PC-3 (cell line): ENCODE results near the gene AKAP9.

ENCODE experiments used
- EZH2 ChIP-seq: fragments of 300-600 bp; sonication (generic); IDR thresholded peaks from one replicate; pipeline ENCODE4 v1.6.1; 2017; ENCODE audit warnings: antibody characterized with exemption, mild to moderate bottlenecking, low read length; ENCODE audit not compliant: unreplicated experiment
- TF ChIP-seq, protein P1 (sequence below): fragments of 300-600 bp; sonication (generic); conservative IDR thresholded peaks from 2 replicates; pipeline ENCODE4 v1.5.1; 2017; ENCODE audit warnings: antibody characterized with exemption, low read depth, mild to moderate bottlenecking, low read length

DNA sequence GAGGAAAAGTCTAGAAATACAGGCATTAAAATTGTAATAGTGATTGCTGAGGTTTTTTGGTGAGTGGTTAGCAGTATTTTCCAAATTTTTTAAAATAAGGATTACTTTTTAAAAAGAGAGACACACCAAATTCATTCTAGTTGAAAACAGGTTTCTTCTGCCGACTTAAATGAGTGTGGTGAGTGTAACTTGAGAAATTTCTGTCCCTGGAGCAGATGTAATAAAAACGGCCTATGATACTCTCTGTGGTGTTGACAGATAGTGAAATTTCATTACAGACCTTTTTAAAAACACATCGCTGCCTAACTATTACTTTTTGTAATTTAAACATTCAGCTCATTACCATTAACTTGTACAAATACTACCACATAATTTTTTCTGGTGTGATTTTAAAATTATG, 103.5 kb downstream of the AKAP9 start:
- TF ChIP-seq, protein P1, sequence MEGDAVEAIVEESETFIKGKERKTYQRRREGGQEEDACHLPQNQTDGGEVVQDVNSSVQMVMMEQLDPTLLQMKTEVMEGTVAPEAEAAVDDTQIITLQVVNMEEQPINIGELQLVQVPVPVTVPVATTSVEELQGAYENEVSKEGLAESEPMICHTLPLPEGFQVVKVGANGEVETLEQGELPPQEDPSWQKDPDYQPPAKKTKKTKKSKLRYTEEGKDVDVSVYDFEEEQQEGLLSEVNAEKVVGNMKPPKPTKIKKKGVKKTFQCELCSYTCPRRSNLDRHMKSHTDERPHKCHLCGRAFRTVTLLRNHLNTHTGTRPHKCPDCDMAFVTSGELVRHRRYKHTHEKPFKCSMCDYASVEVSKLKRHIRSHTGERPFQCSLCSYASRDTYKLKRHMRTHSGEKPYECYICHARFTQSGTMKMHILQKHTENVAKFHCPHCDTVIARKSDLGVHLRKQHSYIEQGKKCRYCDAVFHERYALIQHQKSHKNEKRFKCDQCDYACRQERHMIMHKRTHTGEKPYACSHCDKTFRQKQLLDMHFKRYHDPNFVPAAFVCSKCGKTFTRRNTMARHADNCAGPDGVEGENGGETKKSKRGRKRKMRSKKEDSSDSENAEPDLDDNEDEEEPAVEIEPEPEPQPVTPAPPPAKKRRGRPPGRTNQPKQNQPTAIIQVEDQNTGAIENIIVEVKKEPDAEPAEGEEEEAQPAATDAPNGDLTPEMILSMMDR = no peak
- TF ChIP-seq EZH2 = no peak
